ENCODE data around the gene PLS3. TPM values are rescaled to one million over a fixed set of nuclear protein-coding genes. Genes with fewer than 3 reads are reported as not detected.

The PLS3 gene
- polyA plus RNA-seq, 1 donor from 2014 or later = 3.8 TPM

DNA sequence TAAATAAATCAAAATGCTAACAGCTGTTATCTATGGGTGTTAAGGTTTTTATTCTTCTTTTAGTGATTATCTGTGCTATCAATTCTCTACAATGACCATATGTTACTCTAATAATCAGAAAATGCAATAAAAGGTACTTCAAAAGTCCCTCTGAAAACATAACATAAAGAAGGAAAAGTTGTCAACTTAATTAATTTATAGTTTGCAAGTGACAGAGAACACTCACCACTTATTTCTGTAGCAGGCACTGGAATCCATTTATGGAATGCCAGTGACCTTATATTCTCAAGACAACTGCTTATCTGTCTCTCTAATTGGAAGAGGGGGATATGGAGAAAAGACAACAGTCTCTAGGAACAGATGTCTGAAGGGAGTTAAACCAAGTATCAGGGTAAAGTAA, 25.6 kb upstream of the PLS3 start:
- H3K27ac ChIP-seq (ENCODE audit: low read length) = no peak overlapping the region
- no peaks in the 10 kb centered on the region for H3K36me3 ChIP-seq (ENCODE audit: insufficient read depth, low read length)
- no peak overlapping the region for H2AFZ ChIP-seq (ENCODE audit: low read depth, low read length)
- H3K79me2 ChIP-seq (replicated peaks; ENCODE audit: insufficient read depth, low read length) = no peaks in the 10 kb centered on the region
- no peaks in the 10 kb centered on the region for H3K27me3 ChIP-seq (ENCODE audit: insufficient read depth, low read depth, low read length)
- no peaks in the 10 kb centered on the region for H3K9me3 ChIP-seq (ENCODE audit: low read length)
- no peak overlapping the region for H3K4me2 ChIP-seq (ENCODE audit: low read length)
- H3F3A ChIP-seq (ENCODE audit: insufficient read depth, low read length, poor library complexity, severe bottlenecking) = no peaks in the 10 kb centered on the region
- no peak overlapping the region for H3K9ac ChIP-seq (ENCODE audit: low read length)
- no peak overlapping the region for H3K4me3 ChIP-seq (ENCODE audit: low read length)
- no peak for TF ChIP-seq POLR2AphosphoS5 (IDR thresholded peaks at IDR 0.05)
- TF ChIP-seq, protein P1, sequence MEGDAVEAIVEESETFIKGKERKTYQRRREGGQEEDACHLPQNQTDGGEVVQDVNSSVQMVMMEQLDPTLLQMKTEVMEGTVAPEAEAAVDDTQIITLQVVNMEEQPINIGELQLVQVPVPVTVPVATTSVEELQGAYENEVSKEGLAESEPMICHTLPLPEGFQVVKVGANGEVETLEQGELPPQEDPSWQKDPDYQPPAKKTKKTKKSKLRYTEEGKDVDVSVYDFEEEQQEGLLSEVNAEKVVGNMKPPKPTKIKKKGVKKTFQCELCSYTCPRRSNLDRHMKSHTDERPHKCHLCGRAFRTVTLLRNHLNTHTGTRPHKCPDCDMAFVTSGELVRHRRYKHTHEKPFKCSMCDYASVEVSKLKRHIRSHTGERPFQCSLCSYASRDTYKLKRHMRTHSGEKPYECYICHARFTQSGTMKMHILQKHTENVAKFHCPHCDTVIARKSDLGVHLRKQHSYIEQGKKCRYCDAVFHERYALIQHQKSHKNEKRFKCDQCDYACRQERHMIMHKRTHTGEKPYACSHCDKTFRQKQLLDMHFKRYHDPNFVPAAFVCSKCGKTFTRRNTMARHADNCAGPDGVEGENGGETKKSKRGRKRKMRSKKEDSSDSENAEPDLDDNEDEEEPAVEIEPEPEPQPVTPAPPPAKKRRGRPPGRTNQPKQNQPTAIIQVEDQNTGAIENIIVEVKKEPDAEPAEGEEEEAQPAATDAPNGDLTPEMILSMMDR (IDR thresholded peaks at IDR 0.05; ENCODE audit: poor library complexity, severe bottlenecking) = no peak
- TF ChIP-seq MXI1 (conservative IDR thresholded peaks at IDR 0.05; ENCODE audit: poor library complexity, severe bottlenecking) = no peak
- H4K20me1 ChIP-seq (ENCODE audit: insufficient read depth) = no peaks in the 10 kb centered on the region
- no peaks in the 10 kb centered on the region for H3K9me2 ChIP-seq (ENCODE audit: insufficient read depth, low read length)

- H2AFZ ChIP-seq (ENCODE audit: low read depth, low read length) = no peak overlapping the region
- TF ChIP-seq, protein P2, sequence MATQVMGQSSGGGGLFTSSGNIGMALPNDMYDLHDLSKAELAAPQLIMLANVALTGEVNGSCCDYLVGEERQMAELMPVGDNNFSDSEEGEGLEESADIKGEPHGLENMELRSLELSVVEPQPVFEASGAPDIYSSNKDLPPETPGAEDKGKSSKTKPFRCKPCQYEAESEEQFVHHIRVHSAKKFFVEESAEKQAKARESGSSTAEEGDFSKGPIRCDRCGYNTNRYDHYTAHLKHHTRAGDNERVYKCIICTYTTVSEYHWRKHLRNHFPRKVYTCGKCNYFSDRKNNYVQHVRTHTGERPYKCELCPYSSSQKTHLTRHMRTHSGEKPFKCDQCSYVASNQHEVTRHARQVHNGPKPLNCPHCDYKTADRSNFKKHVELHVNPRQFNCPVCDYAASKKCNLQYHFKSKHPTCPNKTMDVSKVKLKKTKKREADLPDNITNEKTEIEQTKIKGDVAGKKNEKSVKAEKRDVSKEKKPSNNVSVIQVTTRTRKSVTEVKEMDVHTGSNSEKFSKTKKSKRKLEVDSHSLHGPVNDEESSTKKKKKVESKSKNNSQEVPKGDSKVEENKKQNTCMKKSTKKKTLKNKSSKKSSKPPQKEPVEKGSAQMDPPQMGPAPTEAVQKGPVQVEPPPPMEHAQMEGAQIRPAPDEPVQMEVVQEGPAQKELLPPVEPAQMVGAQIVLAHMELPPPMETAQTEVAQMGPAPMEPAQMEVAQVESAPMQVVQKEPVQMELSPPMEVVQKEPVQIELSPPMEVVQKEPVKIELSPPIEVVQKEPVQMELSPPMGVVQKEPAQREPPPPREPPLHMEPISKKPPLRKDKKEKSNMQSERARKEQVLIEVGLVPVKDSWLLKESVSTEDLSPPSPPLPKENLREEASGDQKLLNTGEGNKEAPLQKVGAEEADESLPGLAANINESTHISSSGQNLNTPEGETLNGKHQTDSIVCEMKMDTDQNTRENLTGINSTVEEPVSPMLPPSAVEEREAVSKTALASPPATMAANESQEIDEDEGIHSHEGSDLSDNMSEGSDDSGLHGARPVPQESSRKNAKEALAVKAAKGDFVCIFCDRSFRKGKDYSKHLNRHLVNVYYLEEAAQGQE (IDR thresholded peaks at IDR 0.05; ENCODE audit: borderline replicate concordance) = no peak
- TF ChIP-seq EP300 (conservative IDR thresholded peaks at IDR 0.05; ENCODE audit: poor library complexity, severe bottlenecking) (no peak), POLR2AphosphoS5 (IDR thresholded peaks at IDR 0.05) (no peak), SMC3 (conservative IDR thresholded peaks at IDR 0.05; ENCODE audit: poor library complexity) (no peak), MXI1 (conservative IDR thresholded peaks at IDR 0.05; ENCODE audit: poor library complexity, severe bottlenecking) (no peak), RAD21 (conservative IDR thresholded peaks at IDR 0.05) (no peak)
These were observed 25.1 kb upstream of the PLS3 start for GRCh38 chrX:115535844-115536243.

DNA sequence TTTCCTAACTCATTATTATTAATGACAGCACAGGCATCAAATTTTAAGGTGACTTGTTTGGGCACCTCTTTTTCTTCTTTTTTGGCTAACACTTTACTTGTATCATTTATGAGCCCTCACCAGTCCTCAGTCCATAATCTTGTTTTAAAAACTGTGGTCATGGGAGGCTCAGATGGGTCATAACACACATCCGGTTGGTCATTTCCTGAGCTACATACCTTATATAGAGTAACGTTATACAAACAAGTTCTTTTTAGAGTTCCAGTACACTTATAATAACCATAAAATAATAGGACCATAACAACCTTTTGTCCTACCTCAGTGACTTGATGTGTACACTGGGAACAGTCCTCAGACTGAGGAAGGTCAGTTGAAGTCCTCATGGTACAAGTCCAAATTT, 21.1 kb upstream of the PLS3 start:
- H3K27me3 ChIP-seq (ENCODE audit: insufficient read depth, low read depth, low read length) = no peaks in the 10 kb centered on the region
- no peaks in the 10 kb centered on the region for H3K9me2 ChIP-seq (ENCODE audit: insufficient read depth, low read length)
- no peak overlapping the region for H3K4me3 ChIP-seq (ENCODE audit: low read length)
- H3F3A ChIP-seq (ENCODE audit: insufficient read depth, low read length, poor library complexity, severe bottlenecking) = no peaks in the 10 kb centered on the region
- no peaks in the 10 kb centered on the region for H3K79me2 ChIP-seq (replicated peaks; ENCODE audit: insufficient read depth, low read length)
- H3K36me3 ChIP-seq (ENCODE audit: insufficient read depth, low read length) = no peaks in the 10 kb centered on the region
- H3K9me3 ChIP-seq (ENCODE audit: low read length) = no peaks in the 10 kb centered on the region
- H2AFZ ChIP-seq (ENCODE audit: low read depth, low read length) = no peak overlapping the region
- no peak overlapping the region for H3K4me2 ChIP-seq (ENCODE audit: low read length)
- H3K9ac ChIP-seq (ENCODE audit: low read length) = no peak overlapping the region
- H4K20me1 ChIP-seq (ENCODE audit: insufficient read depth) = no peaks in the 10 kb centered on the region
- H3K27ac ChIP-seq (ENCODE audit: low read length) = no peak overlapping the region
- no peak for TF ChIP-seq EZH2 (IDR thresholded peaks at IDR 0.05; ENCODE audit: borderline replicate concordance, insufficient read depth, low read length, poor library complexity, severe bottlenecking)
- TF ChIP-seq EP300 (conservative IDR thresholded peaks at IDR 0.05; ENCODE audit: poor library complexity, severe bottlenecking) = no peak
- no peak for TF ChIP-seq RAD21 (conservative IDR thresholded peaks at IDR 0.05)
- no peak for TF ChIP-seq TAF1 (IDR thresholded peaks at IDR 0.05; ENCODE audit: low read depth)
- no peak for TF ChIP-seq POLR2AphosphoS5 (IDR thresholded peaks at IDR 0.05)
- TF ChIP-seq, protein P1 (IDR thresholded peaks at IDR 0.05; ENCODE audit: poor library complexity, severe bottlenecking) = no peak
- TF ChIP-seq SMC3 (conservative IDR thresholded peaks at IDR 0.05; ENCODE audit: poor library complexity) = no peak
- TF ChIP-seq, protein P2 (IDR thresholded peaks at IDR 0.05; ENCODE audit: borderline replicate concordance) = no peak
- no peak for TF ChIP-seq MXI1 (conservative IDR thresholded peaks at IDR 0.05; ENCODE audit: poor library complexity, severe bottlenecking)

More at GRCh38 chrX:115535844-115536243, 25.1 kb upstream of the PLS3 start:
- no peak overlapping the region for H3K27ac ChIP-seq (ENCODE audit: low read length)
- no peaks in the 10 kb centered on the region for H3K27me3 ChIP-seq (ENCODE audit: insufficient read depth, low read depth, low read length)
- H3F3A ChIP-seq (ENCODE audit: insufficient read depth, low read length, poor library complexity, severe bottlenecking) = no peaks in the 10 kb centered on the region
- H3K4me3 ChIP-seq (ENCODE audit: low read length) = no peak overlapping the region
- no peaks in the 10 kb centered on the region for H3K9me2 ChIP-seq (ENCODE audit: insufficient read depth, low read length)
- H3K79me2 ChIP-seq (replicated peaks; ENCODE audit: insufficient read depth, low read length) = no peaks in the 10 kb centered on the region
- no peaks in the 10 kb centered on the region for H4K20me1 ChIP-seq (ENCODE audit: insufficient read depth)
- H3K4me2 ChIP-seq (ENCODE audit: low read length) = no peak overlapping the region
- no peaks in the 10 kb centered on the region for H3K36me3 ChIP-seq (ENCODE audit: insufficient read depth, low read length)
- H3K9ac ChIP-seq (ENCODE audit: low read length) = no peak overlapping the region
- H3K9me3 ChIP-seq (ENCODE audit: low read length) = no peaks in the 10 kb centered on the region
